Ishikawa (cell line): ENCODE results near the gene HK1.

Experiments
- CEBPB ChIP-seq: IDR thresholded peaks from 2 replicates; pipeline ENCODE4 v1.6.1; 2012
- EGR1 ChIP-seq: IDR thresholded peaks from 2 replicates; pipeline ENCODE4 v1.6.1; 2012
- EP300 ChIP-seq: IDR thresholded peaks from 2 replicates; pipeline ENCODE4 v1.6.1; 2012; ENCODE audit warnings: borderline replicate concordance
- NFIC ChIP-seq: IDR thresholded peaks from 2 replicates; pipeline ENCODE4 v1.6.1; 2012
- RAD21 ChIP-seq: IDR thresholded peaks from 2 replicates; pipeline ENCODE4 v1.6.1; 2012; ENCODE audit warnings: low read depth
- TCF12 ChIP-seq: IDR thresholded peaks from 2 replicates; pipeline ENCODE4 v1.6.1; 2012; ENCODE audit warnings: low read depth
- TEAD4 ChIP-seq: IDR thresholded peaks from 2 replicates; pipeline ENCODE4 v1.6.1; 2012
- YY1 ChIP-seq: IDR thresholded peaks from 2 replicates; pipeline ENCODE4 v1.6.1; 2012; ENCODE audit warnings: low read depth
- TF ChIP-seq, protein P1 (sequence below): IDR thresholded peaks from 2 replicates; pipeline ENCODE4 v1.6.1; 2012; ENCODE audit warnings: low read depth, mild to moderate bottlenecking
- TF ChIP-seq, protein P2 (sequence below): IDR thresholded peaks from 2 replicates; pipeline ENCODE4 v1.6.1; 2012
- TF ChIP-seq, protein P3 (sequence below): IDR thresholded peaks from 2 replicates; pipeline ENCODE4 v1.6.1; 2012

DNA sequence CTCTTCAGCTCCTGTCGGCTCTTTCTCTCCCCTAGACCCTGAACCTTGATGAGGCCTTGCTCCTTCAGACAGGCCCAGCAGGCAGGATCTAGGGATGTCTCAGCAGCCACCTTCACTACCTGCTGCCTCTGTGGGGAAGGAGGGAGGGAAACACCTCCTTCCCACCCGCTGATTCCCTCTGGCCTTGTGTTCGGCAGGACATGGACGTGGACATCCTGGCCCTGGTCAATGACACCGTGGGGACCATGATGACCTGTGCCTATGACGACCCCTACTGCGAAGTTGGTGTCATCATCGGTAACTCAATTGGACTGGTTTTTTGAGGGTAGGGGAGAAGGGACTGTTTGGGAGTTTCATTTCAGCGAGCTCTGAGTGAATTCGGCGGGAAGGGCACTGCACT lies 37.8 kb upstream of the HK1 start:
- TF ChIP-seq, protein P1, sequence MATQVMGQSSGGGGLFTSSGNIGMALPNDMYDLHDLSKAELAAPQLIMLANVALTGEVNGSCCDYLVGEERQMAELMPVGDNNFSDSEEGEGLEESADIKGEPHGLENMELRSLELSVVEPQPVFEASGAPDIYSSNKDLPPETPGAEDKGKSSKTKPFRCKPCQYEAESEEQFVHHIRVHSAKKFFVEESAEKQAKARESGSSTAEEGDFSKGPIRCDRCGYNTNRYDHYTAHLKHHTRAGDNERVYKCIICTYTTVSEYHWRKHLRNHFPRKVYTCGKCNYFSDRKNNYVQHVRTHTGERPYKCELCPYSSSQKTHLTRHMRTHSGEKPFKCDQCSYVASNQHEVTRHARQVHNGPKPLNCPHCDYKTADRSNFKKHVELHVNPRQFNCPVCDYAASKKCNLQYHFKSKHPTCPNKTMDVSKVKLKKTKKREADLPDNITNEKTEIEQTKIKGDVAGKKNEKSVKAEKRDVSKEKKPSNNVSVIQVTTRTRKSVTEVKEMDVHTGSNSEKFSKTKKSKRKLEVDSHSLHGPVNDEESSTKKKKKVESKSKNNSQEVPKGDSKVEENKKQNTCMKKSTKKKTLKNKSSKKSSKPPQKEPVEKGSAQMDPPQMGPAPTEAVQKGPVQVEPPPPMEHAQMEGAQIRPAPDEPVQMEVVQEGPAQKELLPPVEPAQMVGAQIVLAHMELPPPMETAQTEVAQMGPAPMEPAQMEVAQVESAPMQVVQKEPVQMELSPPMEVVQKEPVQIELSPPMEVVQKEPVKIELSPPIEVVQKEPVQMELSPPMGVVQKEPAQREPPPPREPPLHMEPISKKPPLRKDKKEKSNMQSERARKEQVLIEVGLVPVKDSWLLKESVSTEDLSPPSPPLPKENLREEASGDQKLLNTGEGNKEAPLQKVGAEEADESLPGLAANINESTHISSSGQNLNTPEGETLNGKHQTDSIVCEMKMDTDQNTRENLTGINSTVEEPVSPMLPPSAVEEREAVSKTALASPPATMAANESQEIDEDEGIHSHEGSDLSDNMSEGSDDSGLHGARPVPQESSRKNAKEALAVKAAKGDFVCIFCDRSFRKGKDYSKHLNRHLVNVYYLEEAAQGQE, result no peak
- TF ChIP-seq, protein P2, sequence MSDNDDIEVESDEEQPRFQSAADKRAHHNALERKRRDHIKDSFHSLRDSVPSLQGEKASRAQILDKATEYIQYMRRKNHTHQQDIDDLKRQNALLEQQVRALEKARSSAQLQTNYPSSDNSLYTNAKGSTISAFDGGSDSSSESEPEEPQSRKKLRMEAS, result no peak
- TF ChIP-seq NFIC (no peak), EP300 (no peak), RAD21 (no peak), TCF12 (no peak), EGR1 (no peak), CEBPB (no peak), YY1 (no peak), TEAD4 (no peak)
- TF ChIP-seq, protein P3, sequence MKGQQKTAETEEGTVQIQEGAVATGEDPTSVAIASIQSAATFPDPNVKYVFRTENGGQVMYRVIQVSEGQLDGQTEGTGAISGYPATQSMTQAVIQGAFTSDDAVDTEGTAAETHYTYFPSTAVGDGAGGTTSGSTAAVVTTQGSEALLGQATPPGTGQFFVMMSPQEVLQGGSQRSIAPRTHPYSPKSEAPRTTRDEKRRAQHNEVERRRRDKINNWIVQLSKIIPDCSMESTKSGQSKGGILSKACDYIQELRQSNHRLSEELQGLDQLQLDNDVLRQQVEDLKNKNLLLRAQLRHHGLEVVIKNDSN, result no peak
